ENCODE data around the gene SEPTIN6.

Gene SEPTIN6

DNA sequence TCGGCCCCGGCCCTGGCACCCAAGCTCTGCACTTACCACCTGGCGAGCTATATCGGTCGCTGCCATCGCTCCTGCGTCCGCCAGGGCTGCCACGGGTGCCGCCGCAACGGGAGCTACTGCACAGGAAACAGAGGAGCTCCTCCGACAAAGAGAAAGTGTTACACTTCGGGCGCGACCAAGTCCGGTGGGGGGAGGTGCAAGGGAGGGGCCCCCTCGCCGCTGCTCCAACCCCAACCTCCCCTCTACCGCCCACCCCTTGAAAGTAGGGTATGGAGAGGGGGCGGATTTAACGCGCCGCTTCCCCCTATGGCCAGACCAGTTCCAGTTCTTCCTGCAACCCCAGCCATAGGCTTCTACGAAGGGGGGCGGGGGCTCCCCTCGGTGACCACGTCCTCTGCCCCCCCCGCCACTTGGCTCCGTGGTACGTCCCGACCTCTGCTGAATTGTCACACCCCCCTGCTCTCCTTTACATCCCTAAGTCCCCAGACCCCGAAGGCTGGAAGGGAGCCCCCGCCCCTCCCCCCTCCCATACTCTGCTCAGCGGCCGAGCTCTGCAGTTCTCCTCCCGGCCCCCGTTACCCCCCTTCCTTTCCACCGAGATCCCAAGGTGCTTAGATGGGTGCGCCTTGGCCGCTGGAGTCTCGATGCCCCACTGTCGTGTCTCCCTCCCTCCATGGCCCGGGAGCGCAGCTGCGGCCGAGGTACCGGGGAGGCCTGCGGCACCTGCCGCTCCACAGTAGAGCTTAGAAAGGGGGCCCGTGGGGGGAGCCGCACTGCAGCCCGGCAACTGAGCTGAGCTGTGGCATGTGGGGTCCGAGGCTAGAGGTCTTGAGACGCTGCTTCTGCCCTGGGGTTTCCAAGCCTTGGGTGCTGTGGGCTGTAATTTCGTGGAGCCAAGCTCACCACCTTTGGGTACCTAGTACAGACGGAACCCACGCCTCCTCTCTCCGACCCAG, at the start of gene SEPTIN6:
TSS of gene SEPTIN6 (minus strand) at position 129 of the 956 bp plus-strand sequence. CDS start at position 66, 63 bp downstream.
- DNase-seq: peak; percentile 79 to 81

DNA sequence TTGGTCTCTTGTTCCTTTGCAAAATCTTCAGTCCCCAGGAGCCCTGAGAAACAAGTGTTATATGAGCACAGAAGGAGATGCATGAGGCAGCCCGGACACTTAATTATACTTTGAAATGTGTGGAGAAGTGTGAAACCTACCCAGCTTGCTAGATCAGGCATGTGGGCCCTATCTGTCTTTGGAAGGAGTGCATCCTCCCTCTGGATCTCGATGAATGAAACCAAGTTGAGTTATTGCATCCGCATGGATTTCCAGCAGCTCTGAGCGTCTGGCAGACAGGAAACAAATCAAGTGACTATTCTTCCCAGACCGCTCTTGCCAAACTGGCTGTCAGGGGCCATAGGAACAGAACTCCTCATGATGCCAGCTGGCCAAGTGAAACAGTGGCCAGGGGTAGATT, 45.8 kb upstream of the SEPTIN6 start:
- DNase-seq: no peak

DNA sequence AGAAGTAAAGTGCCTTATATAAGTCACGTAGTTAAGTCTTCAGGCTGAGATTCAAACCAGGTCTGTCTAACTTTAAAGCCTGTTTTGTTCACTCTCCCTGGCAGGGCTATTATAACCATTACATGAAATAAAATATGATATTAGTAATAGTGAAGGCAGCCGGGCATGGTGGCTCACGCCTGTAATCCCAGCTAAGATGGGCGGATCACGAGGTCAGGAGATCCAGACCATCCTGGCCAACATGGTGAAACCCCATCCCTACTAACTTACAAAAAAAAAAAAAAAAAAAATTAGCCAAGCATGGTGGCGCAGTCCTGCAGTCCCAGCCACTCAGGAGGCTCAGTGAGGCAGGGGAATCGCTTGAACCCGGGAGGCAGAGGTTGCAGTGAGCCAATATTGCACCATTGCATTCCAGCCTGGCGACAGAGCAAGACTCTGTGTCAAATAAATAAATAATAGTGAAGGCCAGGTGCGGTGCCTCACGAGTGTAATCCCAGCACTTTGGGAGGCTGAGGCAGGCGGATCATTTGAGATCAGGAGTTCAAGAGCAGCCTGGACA, 43.3 kb upstream of the SEPTIN6 start:
- no peak for DNase-seq

DNA sequence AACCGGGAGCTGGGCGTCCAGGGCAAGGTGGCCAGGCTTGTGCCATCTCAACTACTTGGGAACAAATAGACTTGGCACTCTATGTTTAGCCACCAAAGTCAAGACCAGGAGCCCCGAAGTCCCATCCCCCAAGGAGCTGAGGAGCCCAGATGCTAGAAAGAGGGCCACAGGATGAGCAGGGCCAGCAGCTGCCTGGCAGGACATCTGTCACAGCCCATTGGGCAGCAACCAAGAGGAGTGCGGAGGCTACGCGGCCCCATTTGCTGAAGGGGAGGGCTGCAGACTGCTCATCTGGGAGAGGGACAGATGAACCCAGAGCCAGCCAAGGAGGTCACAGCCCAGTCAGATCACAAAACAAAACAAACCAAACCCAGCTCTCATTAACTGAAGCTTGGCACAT, 42.5 kb upstream of the SEPTIN6 start:
- no peak for DNase-seq

DNA sequence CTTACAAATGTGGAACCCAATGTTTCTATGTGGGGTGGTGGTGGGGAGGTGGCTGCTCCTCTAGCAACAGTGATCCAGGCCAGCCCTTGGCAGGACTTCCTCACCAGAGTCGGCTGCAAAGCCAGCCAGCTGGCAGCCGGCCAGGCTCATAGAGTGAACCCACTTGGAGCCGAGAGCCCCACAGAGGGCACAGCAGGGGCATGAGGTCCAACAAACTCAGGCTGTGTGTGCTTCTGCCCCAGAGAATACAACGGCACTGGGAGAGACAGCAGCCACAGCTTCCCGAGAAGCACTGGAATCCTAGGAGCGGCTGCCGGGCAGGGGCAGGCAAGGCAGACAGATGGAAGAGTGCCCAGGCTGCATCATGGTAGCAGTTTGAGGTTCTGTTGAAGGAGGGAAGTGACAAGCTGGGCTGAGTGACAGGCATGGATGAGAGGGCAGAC, 42.0 kb upstream of the SEPTIN6 start:
- no peak for DNase-seq

DNA sequence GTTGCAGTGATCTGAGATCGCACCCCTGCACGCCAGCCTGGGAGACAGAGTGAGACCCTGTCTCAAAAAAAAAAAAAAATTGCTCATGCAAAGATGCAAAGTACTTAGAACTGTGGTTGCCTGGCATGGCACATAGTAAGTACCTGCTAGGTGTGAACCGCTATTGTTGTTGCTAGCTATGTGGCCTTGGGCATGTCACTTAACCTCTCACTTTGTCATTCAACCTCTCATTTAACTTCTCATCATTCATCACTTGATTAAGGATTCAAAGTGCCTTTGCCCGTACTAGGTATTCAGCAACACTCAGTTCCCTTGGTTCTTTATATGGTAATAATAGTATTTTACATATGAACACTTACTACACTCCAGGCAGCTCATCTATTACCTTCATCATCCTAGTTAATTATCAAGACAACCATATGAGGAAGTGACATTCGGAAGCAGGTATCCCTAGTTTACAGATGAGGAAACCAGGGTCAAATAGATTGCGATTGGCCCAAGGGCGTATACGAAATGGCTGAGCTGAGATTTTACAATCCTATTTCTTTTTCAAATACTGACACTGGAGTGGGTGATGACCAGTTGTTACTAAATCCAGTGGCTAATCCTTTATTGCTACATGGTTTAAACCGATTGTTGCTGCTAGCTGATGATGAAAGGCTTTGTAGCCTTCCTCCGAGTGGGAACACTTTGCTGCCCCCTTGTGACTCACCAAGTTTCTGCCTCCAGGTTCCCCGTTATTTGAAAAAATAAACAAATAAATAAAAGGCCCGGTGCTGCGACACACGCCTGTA, 36.6 kb upstream of the SEPTIN6 start:
- DNase-seq: peak; percentile 61 to 63

DNA sequence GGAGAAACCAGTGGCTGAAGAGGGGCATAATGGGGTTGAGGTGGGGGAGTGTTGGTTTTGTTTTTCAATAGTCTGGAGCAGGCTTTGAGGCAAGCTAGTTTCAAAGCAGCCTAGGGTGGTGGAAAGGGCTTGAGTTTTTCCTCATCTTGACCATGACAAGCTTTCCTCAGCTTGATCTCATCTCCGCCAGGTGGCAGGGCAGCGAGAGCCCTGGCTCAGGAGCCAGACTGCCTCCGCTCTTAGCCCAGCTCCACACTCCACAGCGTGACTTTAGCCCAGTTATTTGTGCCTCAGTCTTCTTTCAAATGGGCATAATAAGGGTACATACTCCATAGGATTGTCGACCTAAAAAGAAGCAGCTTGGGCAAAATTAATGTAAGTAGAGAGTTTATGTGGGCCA, 35.5 kb upstream of the SEPTIN6 start:
- no peak for DNase-seq

DNA sequence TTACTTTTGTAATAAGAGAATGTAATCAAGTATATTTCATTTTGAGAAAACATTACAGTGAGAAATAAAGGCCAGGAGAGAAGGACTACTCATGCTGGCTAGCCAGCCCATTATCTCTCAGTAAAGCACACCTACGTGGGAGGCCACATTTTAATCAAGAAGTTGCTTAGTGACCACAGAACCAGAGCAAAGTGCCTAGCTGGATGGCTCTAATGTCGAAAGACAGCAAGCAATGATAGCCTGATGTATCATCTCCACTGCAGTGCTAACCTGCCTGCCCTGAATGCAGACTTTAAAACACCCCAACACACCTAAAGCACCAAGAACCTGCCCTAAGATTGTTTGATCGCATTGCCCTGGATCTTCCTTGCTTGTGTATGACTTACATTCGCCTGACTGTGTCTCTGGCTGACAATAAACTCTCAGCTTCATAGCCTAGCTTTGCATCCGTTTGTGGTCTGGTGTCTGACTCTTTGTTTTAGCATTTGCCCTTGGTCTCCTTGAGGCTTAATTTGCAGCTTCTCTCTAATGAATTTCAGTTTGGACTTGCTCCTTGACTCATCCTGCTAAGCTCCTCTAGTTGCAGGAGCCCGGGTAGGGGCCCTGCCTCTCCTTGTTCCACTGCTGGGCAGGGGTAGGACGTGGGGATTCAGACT, 34.1 kb upstream of the SEPTIN6 start:
- no peak for DNase-seq

DNA sequence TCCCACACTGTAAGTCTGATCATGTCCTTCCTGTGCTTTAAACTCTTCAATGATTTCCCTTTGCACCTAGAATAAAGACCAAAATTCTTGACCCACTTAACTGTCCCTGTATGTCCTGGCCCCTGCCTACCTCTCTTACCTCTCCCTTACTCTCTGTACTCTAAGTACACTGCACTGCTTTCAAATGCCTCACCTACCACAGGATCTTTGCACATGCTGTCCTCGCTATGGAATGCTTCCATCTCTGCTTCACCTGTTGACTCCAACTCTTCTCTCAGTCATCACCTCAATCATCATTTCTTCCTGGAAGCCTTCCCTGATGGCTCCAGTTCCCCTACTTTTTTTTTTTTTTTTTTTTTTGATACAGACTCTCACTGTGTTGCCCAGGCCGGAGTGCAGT, 29.0 kb upstream of the SEPTIN6 start:
- DNase-seq: no peak

DNA sequence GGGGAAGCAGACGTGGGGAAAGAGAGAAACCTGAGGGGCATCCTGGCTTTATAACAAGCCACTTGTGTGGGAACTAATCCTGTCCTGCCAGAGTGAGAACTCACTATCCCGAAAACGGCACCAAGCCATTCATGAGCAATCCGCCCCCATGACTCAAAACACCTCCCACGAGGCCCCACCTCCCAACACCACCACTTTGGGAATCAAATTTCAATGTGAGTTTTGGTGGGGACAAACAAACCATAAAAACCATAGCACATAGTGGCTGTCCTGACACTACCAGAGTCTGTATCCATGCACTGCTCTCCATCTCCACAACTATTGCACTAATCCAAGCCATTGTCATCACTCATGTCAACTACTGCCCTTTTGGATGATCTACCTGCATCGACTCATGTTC, 28.5 kb upstream of the SEPTIN6 start:
- DNase-seq: no peak

DNA sequence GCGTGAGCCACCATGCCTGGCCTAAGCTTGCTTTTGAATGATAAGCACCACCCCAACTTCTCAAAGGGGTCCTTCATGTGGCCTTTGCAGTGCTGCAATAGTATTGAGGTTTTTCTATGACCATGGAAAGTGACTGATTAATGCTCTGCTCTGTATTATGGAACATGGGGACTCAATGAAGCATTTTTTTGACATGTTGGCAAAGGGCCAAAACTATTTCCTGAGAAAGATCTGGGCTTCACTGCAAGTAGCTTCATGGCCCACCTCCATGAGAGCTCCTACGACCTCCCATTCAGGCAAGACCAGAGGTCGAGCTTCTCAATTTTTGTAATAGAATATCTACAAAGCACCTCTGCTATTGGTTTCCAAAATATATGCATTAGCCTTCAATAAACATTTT, 16.7 kb upstream of the SEPTIN6 start:
- DNase-seq: no peak

DNA sequence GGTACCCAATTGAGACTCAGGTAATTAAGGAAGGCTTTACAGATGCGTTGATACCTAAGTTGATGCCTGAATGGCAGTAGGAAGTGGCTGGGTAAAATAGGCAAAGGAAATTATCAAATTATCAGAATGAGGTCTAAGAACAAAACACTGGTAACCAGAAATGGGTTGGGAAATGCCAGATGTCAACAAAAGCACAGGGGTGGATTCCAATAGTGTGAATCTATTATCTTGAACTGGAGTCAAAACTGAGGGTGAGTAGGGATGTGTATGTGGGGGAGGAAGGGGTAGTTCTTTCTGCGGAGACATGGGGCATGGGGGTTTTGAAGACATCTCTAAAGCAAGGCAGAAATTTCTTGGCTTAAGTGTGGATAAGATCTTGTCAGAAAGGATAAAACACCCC, 16.0 kb upstream of the SEPTIN6 start:
- no peak for DNase-seq

DNA sequence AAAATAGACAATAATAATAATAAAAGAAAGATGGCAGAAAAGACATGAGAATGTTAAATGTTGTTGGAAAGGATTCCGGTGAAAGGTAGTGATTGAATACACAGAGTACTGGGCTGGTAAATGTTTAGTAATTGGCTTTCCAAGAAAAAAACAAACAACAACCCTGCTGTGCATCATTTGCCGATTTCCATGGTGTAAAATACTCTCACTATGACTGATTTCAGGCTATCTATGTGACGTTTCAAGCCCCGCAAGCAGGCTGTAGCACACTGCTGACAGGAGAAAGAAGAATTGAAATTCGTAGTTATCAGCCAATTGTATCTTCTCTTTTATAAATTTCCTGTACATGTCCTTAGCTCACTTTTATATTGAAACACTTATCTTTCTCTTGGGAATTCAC, 13.6 kb upstream of the SEPTIN6 start:
- no peak for DNase-seq

DNA sequence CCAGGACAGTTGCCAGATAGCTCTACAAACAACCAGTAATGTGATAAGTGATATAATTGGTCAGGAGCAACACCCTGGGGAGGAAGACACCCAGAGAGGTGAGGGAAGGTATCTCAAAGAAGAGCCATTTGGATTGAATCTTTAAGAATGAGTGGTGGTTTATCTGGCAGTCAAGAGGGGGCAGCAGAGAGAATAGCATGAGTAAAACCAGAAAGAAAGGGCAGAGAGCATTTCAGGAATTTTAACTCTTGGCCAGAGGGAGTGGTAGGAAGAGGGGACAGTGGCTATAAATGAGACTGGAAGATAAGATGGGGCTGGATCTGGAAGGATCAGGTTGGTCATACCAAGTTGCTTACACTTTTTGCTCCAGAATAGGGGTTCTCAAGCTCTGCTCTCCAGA, 5.9 kb upstream of the SEPTIN6 start:
- no peak for DNase-seq

DNA sequence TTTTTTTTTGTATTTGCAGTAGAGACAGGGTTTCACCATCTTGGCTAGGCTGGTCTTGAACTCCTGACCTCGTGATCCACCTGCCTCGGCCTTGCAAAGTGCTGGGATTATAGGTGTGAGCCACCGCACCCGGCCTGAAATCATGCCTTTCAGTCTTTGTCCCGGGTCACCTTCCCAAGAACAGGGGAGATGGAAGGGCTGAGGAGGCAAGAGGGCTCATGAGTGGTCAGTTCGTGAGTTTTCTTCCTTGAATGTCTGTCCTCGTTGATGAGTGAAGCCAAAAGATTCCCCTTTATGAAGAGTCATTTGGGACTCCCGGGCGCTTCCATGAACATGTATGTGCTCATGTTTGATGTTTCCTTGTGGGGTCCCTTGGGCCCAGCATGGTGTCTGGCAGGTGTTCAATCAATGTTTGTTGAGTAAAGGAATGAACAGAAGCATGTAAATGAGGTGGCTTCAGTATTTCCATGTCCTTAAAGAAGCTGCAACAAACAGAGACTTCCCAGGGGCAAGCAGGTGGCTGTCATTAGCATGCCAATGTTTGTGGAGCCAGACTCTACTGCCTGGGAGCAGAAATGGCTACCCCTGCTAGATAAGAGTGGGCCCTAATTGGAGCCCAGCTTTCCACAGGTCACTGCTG, 3.4 kb upstream of the SEPTIN6 start:
- no peak for DNase-seq

DNA sequence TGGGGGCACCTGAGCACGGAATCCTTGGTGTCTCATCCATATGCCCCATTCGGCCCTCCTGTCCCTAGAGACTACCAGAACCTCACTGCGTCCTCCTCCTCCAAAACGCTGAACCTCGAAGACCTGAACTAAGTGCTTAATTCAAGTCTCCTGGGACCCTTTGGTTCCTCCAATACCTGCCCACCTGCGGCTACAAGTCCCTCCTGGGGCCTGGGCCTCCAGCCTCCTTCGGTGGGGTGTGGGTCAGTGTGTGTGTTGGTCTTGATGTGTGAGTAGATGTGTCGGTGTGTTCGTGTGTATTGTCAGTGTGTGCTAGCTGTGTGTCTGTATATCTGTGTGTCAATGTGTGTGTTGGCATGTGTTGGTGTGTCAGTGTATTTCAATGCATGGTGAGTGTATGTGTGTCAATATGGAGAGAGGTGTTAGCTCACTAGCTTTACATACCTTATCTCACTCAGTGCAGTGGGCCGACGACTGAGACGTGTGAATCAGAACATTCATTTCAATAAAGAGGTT, 2.6 kb upstream of the SEPTIN6 start:
- DNase-seq: no peak

DNA sequence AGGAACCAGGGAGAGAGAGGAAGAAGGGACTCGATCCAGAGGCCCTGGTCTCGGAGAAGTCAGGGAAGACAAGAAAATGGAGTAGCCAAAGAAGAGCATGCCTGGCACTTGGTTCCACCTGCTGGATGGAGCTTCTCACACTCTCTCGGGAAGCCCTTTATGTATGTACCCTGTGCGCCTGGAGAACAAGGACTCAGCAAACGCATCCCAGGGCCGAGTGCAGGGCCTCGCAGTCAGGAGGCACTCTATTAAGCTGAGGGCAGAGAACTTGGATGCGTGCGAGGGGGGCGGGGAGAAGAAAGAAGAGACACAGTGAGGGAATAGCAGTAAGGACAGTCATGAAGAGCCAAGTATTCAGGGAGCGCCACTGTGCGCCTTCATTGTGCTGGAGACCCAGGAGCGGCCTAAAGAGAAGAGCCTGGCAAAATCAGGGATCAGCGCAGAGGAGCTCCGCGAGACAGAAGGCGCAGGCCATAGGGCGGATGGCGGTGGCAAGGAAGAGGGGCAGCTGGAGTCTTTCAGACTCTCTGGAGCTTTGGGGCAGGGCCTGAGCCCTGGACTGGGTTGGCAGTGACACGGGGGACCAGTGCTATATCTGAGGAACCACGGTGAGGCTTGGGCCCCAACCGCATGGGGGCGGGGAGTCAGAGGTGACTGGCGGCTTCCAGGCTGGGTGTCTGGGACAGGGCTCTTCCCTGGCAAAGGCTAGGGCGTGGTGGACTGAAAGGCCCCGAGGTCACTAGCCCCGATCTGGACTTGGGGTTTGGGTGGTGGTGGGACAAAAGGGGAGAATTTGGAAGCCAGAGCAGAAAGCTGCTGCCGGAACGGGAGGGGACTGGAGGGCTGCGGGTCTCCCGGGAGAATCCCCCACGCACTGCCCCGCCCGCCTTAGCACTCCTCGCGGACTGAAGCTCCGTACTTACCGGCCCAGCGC, 1.9 kb upstream of the SEPTIN6 start:
- no peak for DNase-seq

DNA sequence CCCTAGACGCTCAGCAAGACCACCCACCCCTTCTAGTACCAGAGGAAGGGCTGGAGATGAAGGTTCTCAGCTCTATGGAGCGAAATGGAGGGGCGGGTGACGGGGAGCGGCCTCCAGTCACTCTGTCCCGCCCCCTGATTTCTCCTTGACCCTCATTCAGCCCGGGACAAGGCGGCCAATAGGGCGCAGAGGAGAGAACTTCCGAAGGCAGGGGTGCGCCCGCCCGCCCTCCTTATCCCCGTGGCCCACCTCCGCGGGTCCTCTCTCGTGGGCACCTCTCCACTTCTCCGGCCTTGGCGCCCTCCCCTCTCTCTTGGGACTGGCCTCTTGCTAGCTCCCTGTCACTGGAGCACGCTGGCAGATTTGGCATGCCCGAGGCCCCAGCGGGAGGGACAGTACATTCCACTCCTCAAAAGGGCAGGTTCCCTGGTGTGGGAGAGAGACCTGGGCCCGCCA, 1.1 kb upstream of the SEPTIN6 start:
- no peak for DNase-seq

DNA sequence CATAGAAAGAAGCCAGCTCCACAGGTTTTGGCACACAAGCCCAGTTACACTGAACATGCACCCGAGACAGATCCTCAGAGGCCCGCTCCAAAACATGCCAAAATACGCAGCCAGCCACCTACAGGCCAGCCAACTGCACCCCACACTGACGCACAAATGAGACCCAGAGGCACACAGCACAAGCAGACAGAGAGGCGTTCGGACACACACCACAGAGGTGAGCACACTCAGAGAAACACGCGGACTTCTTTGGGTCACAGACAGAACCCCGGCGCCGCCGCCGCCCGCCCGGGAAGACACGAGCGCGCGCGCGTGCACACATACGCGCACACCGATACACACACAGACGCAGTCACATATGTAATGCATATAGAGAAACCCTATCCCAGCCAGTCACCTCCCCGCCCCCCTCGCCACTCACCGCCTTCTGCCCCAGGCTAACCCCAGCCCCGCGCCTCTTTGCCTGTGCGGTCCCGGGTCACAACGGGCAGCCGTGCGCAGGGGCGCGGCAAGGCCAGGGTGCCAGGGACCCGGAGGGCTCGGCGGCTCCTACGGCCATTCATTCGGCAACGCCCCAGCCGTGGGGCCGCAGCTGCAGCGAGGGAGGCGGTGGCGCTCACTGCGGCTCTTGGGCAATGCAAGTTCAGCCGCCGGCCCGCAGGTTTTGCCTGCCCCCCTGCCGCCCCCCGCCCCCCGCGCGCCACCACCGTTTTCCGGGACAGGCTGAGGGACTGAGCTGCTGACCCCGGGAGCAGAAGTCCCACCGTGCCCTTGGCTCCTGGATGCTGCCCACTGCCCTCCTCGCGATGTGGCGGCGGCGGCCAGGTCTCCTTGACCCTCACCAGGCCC, 553 bp downstream of the SEPTIN6 start:
- DNase-seq: peak; percentile 70
